HG03520 (cell line): Measurements from ENCODE around the gene ARHGAP25.

Experiments
- ATAC-seq: cut with Tn5 transposase; IDR thresholded peaks from one replicate; pipeline ENCODE4 v1.9.1; 2021; ENCODE audit warnings: mild to moderate bottlenecking, moderate library complexity; ENCODE audit not compliant: unreplicated experiment

The ARHGAP25 gene

GRCh38 chr2:68734688-68735525, at the start of gene ARHGAP25:
Gene ARHGAP25, plus strand, starts transcription at chr2:68734811. Its CDS starts 389 bp downstream, at chr2:68735200.
- ATAC-seq, result peak; percentile 45

GRCh38 chr2:68686178-68686577, 48.4 kb upstream of the ARHGAP25 start:
- no peak for ATAC-seq

DNA sequence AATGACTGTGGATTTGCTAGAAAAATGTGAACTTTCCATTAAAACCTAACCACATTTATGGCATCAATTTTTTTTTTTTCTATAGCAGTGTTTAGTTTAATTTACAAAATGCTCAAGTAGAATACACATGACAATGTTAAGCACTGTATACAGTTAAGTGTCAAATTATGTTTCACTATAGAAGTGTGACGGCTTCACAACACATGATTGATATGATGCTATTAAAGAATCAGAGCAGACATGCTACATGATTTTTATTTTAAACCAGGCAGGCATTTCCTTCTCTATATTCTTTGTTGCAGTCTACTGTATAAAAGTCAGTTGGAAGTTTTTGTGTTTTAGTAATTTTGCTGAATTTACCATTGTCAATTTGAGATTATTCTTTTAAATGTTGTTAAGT, 47.6 kb upstream of the ARHGAP25 start:
- ATAC-seq, result no peak

DNA sequence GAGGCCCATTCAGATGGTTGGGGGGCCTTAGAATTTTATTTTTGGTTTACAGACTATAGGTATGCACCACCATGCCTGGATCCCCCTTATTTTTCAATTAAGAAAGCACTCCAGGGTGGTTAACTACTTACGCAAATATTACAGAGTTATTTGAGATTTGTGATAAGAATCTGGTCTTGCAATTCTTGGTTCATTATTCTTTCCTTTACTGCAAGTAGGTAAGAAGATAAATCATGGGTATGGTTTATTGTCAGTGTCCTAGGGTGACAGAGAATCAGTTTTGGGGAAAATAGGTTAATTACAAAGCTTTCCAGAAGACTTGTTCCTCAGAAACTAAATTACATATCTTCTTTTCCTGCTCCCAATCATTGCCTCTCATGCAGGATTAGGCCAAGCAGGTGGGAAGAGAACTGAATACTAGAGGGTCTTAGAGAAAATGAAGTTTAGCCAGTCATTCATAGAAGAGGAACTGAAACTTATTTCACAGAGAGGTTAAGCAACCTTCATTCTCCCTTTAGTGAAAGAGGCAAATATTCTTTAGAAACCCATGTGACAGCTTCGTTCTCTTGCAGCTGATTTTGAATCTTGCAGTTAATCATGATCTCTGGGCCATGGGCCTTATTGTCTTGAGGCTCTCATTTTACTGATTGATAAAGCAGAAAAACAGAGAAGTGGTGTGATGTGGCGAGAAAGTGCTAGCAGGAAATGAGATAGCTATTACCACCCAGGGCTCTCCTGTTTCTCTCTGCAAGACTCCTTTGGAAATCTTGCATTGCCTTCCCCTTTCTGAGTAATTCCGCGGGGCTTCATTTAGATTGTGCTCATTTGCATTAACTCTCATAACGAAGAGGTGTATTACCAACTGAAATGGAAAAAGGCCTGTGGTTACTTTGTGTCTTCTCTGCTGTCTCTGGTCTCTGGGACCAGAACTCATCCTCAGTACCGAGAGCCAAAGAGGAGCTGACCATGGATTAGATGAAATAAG, 44.8 kb upstream of the ARHGAP25 start:
- peak; percentile 90 for ATAC-seq

GRCh38 chr2:68690851-68691250, 43.8 kb upstream of the ARHGAP25 start:
- ATAC-seq, result no peak

DNA sequence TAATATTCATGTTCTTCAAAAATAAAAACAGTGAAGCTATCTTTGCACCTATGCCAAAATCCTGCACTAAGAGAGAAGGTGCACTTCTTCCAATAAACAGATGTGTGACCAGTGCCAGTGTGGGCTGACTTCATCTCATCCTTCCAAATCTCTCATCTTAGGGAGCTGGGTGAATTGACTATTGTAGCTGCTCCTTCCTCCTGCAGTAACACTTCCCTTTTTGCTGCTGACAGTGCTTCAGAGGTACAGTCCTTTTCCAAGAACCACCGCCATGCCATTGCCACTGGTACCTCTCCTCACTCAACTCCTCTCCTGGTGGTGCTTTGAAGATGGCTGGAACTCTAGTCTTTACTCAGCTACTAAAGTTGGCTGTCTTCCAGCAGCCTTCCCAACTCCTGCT, 42.1 kb upstream of the ARHGAP25 start:
- no peak for ATAC-seq

- ATAC-seq, result no peak
Measured at GRCh38 chr2:68693951-68694350, 40.7 kb upstream of the ARHGAP25 start.

- no peak for ATAC-seq
Measured at GRCh38 chr2:68695971-68696370, 38.6 kb upstream of the ARHGAP25 start.

DNA sequence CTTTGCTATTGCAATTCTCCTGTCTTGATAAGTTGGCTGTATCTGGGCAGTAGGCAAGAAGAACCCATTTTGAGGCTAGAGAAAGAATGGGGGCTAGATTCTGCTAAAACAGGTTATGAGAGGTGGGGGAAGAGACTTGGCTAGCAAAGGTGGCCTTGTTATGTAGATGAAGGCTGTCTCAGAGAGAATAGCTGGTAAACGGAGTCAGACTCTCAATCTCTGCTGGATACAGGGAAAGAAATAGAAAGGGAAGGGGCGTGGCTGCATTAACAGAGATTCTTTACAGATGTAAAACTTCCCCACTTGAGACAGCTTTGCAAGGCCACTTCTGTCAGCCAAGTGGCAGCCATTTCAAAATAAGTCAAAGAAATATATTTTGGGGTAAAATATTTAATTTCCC, 38.1 kb upstream of the ARHGAP25 start:
- no peak for ATAC-seq

DNA sequence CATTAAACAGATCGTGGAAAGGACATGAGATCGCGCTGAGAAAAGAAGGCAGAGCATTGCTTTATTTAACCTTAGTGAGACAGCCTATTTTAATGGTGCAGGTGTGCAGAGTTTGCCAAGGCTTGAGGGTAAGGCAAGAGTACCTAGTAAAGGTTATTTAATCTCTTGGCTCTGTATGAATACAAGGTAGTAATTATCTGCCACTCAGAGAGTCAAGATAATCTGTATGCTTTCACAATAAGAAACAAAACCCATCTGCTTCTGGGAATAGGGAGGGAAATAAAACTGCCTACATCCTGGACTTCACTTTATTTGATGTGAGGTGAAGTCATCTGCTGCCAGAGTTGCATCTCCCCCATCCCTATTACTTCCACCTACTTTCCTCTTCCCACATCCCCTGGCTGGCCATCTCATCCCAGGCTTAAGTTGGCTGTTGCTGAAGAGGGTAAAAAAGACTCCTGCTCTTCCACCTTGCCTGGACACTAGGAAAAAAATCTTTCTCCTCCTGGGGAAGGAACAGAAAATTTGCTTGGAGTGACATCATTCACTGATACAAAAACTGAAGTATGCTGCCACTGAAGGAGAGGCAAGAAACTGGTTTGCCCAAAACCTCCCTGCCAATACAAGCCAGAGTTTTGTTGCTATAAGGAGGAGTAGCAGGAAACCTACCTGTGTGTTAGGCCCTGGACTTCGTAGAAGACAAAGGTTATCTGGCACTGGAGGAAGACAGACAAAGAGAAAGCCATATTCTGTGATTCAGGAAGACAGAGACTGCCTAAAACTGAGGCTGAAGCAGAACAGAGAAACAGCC, 35.8 kb upstream of the ARHGAP25 start:
- ATAC-seq, result no peak

DNA sequence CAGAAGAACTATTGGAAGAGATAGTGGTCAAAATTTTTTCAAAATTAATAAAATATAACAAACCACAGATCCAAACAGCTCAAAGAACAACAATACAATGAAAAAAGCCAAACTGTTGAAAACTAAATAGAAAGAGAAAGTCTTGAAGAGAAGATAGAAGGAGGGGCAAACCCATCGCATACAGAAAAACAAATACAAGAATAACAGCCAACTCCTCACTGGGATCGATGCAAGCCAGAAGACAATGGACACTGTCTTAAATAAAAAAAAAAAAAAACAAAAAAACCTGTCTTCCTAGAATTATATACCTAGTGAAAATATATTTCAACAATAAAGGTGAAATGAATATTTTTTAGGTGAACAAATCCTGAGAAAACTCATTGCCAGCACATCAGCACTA, 34.1 kb upstream of the ARHGAP25 start:
- no peak for ATAC-seq

DNA sequence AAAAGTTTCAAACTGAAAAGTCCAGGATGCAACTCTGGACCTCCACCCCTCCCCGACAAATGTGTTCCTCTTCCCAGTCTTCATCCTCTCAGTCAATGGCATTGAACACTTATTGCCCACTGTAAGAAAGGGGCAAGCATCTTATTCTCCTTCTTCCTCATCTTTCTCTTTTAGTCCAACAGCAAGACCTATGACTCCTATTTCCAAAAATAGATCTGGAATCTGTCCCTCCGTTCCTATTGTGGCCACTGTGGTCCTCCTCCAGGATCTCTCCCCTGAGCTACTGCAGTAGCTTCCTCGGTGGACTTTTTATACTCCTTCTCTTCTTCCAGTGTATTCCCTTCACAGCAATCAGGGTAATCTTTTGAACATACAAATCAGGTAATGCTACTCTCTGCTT, 28.0 kb upstream of the ARHGAP25 start:
- ATAC-seq, result no peak

DNA sequence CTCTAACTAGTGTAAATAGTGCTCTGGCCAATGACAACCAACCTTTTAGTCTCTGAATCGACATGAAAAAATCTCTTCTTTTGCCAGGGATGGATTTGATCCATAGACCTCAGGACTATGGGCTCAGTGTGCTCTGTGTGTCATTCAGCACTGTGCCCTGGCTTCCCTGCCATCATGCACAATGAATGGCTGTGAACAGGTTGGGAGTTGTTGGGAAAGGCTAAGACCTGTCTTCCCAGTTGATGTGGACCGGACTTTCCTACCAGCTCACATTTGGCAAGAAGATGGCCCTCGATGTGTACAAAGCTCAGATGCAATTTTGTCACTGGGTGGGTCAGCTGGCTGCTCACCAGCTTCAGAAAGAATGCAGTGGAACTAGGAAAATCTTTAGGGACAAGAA, 26.0 kb upstream of the ARHGAP25 start:
- no peak for ATAC-seq

- ATAC-seq, result no peak
Measured at GRCh38 chr2:68709421-68709911, 25.1 kb upstream of the ARHGAP25 start.

- ATAC-seq, result no peak
Measured at GRCh38 chr2:68710336-68710735, 24.3 kb upstream of the ARHGAP25 start.

DNA sequence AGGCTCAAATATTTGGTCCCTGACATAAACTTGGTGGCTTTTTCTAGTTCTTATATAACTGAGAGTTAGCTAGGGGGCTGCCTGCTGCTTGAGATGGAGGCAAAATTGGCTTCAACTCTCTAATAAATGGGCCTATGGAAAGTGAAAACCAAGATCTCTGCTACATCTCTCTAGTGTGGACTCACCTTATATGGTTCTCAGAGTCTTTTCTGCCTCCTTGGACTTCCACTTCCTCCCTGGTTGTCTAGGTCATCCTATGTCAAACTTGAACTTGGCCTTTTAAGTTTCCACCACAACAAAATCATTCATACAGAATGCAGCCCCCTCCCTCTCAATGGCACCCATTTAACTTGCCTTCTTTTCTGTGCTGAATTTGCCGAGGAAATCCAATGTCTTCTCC, 23.9 kb upstream of the ARHGAP25 start:
- no peak for ATAC-seq

DNA sequence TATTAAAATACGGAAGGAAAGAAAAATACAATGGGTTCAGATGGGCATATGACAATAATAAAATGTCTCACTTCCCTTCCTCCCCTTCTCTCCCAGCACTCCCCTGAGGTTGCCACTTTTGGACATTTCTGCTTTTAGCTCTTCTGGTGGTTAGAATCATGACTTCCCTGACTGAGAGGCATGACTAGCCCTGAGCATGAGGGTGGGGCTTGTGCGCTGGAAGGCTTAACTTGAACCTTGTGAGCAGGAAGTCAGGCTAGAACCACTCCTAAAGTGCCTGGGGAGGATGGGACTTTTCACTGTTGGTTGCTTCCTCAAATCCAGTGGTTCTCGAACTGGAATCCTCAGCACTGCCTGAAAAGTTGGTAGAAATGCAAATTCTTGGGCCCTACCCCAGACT, 19.7 kb upstream of the ARHGAP25 start:
- peak; percentile 60 for ATAC-seq

DNA sequence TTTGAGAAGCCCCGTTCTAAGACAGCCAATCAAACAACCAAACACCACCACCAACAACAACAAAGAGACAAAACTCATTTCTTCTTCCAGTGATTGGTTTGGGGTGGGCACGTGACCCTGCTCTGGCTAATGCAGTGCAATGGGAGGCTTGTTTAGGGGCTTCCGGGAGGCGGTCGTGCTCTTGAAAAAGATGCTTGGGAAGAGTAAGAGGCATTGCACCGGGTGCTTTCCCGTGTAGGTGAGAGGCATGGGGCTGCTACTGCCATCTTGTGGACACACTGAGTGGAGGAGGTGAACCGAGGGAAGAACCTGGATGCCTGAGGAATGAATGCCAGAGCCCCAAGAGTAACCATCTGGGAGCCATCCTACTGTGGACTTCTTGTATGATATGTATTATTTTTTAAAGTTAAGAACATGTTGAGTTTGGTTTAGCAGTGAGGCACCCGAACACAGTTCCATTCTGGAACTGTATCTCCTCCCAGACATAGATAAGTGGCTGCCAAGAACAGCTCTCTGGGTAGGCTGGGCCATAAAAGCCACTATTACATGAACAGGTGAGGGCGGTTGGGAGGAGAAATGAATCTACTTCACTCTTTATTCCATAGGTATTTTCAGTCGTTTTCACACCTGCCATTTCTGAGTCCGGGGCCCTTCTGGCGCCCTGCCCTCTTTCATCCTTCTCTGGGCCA, 19.1 kb upstream of the ARHGAP25 start:
- peak; percentile 58 for ATAC-seq

GRCh38 chr2:68716604-68717304, 17.9 kb upstream of the ARHGAP25 start:
- ATAC-seq, result no peak

DNA sequence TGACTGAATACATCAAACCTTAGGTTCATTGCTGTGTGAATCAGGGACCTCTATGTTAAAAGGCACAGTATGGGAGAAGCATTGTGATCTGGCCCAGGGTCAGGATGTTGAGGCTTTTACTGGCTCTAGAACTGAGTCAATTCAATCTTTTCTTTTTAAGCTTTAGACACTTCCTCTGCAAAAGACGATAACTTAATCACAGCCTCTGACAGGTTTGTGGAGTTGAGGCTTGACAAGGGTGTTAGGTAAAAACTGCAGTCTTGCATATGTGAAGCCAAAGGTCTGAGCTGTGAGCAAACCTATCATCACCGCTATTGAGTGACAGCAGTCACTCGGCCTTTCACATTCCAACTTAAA, 17.3 kb upstream of the ARHGAP25 start:
- ATAC-seq, result no peak
